Activated gamma-delta T cell treated with Interleukin-2 at 50 U/mL for 16 hours (primary cell): ENCODE results near the gene PF4V1.
"Not testable (repeated sequence)": the region's sequence is repeated elsewhere in the genome, so short reads cannot be mapped to it uniquely, and the experiment has no call there.

ENCODE experiments used
- DNase-seq: peaks from one replicate; pipeline ENCODE4 v3.0.0-alpha.2; 2020

The PF4V1 gene

GRCh38 chr4:73871511-73872310 lies 18.6 kb downstream of the PF4V1 start:
- no peak for DNase-seq

GRCh38 chr4:73872316-73873108 lies 19.4 kb downstream of the PF4V1 start:
- no peak for DNase-seq

- no peak for DNase-seq
Observed at GRCh38 chr4:73874386-73874785, 21.3 kb downstream of the PF4V1 start.

- no peak for DNase-seq
Observed at GRCh38 chr4:73875401-73875800, 22.3 kb downstream of the PF4V1 start.

GRCh38 chr4:73883306-73883705 lies 30.2 kb downstream of the PF4V1 start:
- no peak for DNase-seq

GRCh38 chr4:73885574-73886267 lies 32.6 kb downstream of the PF4V1 start:
- DNase-seq = no peak

GRCh38 chr4:73891326-73891725 lies 38.2 kb downstream of the PF4V1 start:
- DNase-seq = no peak

- no peak for DNase-seq
Observed at GRCh38 chr4:73891739-73892405, 38.8 kb downstream of the PF4V1 start.

- no peak for DNase-seq
Observed at GRCh38 chr4:73892966-73893365, 39.9 kb downstream of the PF4V1 start.

GRCh38 chr4:73894001-73894400 lies 40.9 kb downstream of the PF4V1 start:
- DNase-seq = no peak

GRCh38 chr4:73895201-73896175 lies 42.4 kb downstream of the PF4V1 start:
- no peak for DNase-seq

- DNase-seq = no peak
Observed at GRCh38 chr4:73896416-73896815, 43.3 kb downstream of the PF4V1 start.

- DNase-seq = no peak
Observed at GRCh38 chr4:73897380-73898136, 44.5 kb downstream of the PF4V1 start.

- DNase-seq = not testable (repeated sequence)
Observed at GRCh38 chr4:73899338-73899737, 46.2 kb downstream of the PF4V1 start.

- no peak for DNase-seq
Observed at GRCh38 chr4:73901031-73901430, 47.9 kb downstream of the PF4V1 start.

GRCh38 chr4:73902038-73902637 lies 49.0 kb downstream of the PF4V1 start:
- DNase-seq = no peak

GRCh38 chr4:73902817-73903547 lies 49.9 kb downstream of the PF4V1 start:
- no peak for DNase-seq
